ENCODE results near the gene SCAP.
"Not testable (repeated sequence)": the region's sequence is repeated elsewhere in the genome, so short reads cannot be mapped to it uniquely, and the experiment has no call there.

Gene SCAP

GRCh38 chr3:47475570-47476329 lies at the start of gene SCAP:
SCAP (minus strand) TSS chr3:47475941; CDS start chr3:47442993, 32,948 bp downstream.
- peak; percentile 97 for DNase-seq

- DNase-seq = no peak
These were observed 47.8 kb upstream of the SCAP start for GRCh38 chr3:47523310-47524073.

- peak; percentile 83 for DNase-seq
These were observed 46.6 kb upstream of the SCAP start for GRCh38 chr3:47522082-47522987.

DNA sequence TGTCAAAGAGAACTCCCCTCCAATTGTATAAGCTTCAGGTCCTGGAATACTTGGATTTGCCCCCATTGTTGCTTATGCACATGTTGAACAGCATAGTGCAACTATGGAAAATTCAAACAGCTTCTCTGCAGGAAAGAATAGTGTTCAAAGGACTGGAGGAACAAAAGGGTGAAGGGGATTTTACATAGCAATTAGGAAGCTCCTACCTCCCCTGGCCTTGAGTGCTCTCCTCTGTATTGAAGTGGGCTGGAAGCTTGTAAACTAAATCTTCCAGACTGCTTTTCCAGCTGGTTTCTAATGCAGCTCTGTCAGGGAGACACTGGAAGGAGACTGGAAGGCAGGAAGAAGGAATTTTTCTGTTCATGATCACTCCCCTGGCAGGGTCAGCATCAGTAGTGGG lies 45.0 kb upstream of the SCAP start:
- DNase-seq = no peak

DNA sequence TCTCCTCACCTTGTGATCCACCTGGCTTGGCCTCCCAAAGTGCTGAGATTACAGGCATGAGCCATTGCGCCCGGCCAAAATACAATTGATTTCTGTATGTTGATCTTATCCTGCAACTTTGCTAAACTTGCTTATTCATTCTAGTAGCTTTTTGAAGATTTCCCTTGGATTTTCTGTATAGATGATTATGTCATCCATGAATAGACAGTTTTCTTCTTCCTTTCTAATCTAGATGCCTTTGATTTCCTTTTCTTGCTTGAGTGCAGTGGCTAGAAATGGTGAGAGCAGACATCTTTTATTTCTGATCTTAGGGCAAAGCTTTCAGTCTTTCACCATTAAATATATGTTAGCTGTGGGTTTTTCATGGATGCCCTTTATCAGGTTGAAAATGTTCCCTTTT lies 42.2 kb upstream of the SCAP start:
- no peak for DNase-seq

- DNase-seq = no peak
These were observed 40.2 kb upstream of the SCAP start for GRCh38 chr3:47515864-47516319.

DNA sequence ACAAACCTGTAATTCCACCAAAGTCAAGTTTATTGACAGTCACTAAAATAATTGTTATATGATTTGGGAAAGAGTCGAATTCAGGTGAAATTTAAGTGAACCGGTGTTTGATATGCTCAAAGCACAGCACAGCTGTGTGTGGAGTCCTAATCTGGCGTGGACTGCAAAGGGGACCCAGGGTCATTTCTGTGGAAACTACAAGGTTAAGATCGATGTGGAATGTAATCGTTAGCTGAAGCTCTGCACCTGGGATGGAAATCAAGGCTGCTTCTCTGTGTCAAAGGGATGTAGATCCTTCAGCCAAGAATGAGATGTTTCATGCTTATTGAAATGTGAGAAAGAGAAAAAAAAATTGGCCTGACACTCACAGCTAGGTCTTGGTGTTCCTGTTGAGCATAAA lies 39.4 kb upstream of the SCAP start:
- DNase-seq = no peak

GRCh38 chr3:47513125-47513929 lies 37.6 kb upstream of the SCAP start, which contains the start of gene ELP6:
ELP6 (minus strand) TSS chr3:47513712; CDS start chr3:47513590, 122 bp downstream.
- DNase-seq = peak; percentile 98

GRCh38 chr3:47512416-47513124 lies 36.8 kb upstream of the SCAP start:
- peak; percentile 22 for DNase-seq

DNA sequence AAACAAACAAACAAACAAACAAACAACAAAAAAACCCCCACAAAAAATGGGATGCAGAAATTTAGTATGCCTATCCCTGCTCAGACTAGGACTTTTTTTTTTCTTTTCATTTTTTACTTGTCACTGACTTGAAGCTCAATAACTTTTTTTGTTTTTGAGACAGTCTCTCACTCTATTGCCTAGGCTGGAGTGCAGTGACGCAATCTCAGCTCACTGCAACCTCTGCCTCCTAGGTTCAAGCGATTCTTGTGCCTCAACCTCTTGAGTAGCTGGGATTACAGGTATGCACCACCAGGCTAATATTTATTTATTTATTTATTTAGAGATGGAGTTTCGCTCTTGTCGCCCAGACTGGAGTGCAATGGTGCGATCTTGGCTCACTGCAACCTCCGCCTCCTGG lies 29.5 kb upstream of the SCAP start:
- DNase-seq = not testable (repeated sequence)

DNA sequence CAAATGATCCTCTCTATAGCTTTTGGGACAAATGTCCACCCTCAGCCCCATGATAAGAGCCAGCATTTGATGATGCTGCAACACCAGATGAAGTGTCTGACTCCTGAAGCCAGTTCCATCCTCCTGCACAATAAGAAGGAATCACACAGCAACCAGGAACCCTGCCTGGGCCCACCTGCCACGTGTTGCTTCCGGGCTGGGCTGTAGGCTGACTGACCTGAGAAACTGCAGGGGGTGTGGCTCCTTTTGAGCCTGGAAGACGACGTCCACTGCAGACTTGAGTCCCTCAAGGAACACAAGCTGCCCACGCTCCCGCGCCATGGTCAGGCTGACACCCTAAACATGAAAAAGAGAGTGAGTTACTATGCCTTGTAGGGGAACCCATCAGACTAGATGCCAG lies 28.4 kb upstream of the SCAP start:
- no peak for DNase-seq

- DNase-seq = no peak
These were observed 27.3 kb upstream of the SCAP start for GRCh38 chr3:47503033-47503432.

GRCh38 chr3:47496892-47497291 lies 21.2 kb upstream of the SCAP start:
- DNase-seq = no peak

- DNase-seq = no peak
These were observed 20.1 kb upstream of the SCAP start for GRCh38 chr3:47495886-47496285.

GRCh38 chr3:47495111-47495510 lies 19.4 kb upstream of the SCAP start:
- no peak for DNase-seq

DNA sequence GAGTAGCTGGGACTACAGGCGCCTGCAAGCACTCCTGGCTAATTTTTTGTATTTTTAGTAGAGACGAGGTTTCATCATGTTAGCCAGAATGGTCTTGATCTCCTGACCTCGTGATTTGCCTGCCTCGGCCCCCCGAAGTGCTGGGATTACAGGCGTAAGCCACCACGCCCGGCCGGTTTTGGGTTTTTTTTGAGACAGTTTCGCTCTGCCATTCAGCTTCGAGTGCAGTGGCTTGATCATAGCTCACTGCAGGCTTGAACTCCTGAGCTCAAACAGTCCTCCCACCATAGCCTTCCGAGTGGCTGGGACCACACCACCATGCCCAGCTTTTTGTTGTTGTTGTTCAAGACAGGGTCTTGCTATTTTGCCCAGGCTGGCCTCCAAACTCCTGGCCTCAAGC lies 16.0 kb upstream of the SCAP start:
- DNase-seq = no peak

DNA sequence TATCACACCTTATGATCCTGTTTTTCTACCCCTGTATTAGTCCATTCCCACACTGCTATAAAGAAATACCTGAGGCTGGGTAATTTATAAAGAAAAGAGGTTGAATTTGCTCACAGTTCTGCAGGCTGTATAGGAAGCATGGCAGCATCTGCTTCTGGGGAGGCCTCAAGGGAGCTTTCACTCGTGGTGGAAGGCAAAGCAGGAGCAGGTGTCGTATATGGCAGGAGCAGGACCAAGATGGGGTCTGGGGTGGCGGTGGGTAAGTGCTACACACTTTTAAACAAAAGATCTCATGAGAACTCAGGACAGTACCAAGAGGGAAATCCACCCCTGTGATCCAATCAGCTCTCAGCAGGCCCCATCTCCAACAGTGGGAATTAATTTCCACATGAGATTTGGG lies 15.4 kb upstream of the SCAP start:
- DNase-seq = no peak

DNA sequence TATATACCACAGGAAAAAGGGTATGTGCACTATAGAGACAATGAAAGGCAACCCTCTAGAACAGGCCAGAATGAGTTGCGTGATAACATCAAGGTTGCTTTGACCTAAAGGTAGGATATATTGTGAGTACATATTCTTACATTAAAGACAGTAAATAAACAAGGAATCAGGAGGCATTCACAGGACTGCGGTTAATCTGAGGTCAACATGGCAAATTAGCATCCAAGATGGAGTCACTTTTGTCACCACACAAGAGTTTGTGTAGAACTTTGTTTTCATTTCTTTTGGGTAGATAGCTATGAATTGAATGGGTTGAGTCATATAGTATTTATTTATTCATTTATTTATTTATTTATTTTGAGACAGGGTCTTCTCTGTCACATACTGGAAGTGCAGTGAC lies 11.5 kb upstream of the SCAP start:
- no peak for DNase-seq

DNA sequence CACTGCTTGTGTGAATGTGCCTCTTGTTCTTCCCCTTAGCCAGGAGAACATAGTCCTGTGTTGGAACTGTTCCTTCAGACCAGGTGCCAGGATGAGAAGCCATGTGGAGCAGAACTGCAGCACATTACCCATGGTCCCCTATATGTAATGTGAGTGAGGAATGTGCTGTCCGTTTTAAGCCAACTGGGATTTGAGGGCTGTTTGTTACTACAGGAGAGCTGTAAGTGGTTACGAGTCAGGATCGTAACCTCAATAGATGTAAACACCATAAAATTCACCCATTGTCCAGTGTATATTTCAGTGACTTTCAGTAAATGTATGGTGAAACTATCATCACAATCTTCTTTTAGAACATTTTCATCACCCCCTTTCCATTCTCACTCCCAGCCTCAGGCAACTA lies 10.1 kb upstream of the SCAP start:
- no peak for DNase-seq

- no peak for DNase-seq
These were observed 6.6 kb upstream of the SCAP start for GRCh38 chr3:47482366-47482765.

- DNase-seq = not testable (repeated sequence)
These were observed 6.0 kb upstream of the SCAP start for GRCh38 chr3:47481763-47482162.

All from CD4-positive, alpha-beta T cell treated with Interleukin-17A for 4 hours (primary cell).